Measurements from ENCODE around the gene OR4M2. TPM values are rescaled to one million over a fixed set of nuclear protein-coding genes. Genes with fewer than 3 reads are reported as not detected.
A peak's percentile ranks its signal among the peaks of the same experiment; 100 is the strongest.
"Not testable (repeated sequence)": the region's sequence is repeated elsewhere in the genome, so short reads cannot be mapped to it uniquely, and the experiment has no call there.

The OR4M2 gene
- total RNA-seq (not detected), polyA plus RNA-seq (not detected)
- long read RNA-seq, donor 1, result 0 reads
- long read RNA-seq, donor 2, result 0 reads
- long read RNA-seq, donor 3, result 0 reads

- ATAC-seq; H3K27me3 ChIP-seq; H3K4me1 ChIP-seq; H3K36me3 ChIP-seq; H3K27ac ChIP-seq; H3K9me3 ChIP-seq; intact Hi-C loops (cut with DNase I); H3K4me3 ChIP-seq; DNase-seq: not testable (repeated sequence)
- no CpG with 5 or more reads among the region's 2 CpGs for WGBS, 2 donors
Observed at GRCh38 chr15:22080227-22080626, at the start of gene OR4M2. OR4M2 (plus strand) TSS chr15:22080527; CDS start chr15:22080625, 98 bp downstream.

DNA sequence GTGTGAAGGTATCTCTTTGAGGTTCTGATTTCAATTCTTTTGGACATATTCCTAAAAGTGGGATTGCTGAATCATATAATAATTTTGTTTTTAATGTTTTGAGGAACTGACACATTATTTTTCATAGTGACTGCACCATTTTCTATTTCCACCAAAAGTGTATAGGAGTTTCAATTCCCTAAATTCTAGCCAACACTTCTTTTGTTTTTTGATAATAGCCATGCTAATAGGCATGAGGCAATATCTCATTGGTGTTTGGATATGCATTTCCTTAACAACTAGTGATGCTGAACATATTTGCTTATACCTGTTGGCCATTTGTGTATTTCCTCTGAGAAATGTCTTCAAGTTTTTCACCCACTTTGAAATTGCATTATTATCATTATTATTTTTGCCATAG, 11.1 kb upstream of the OR4M2 start:
- ATAC-seq; H3K4me3 ChIP-seq; H3K4me1 ChIP-seq; DNase-seq; H3K27me3 ChIP-seq; H3K27ac ChIP-seq; intact Hi-C loops (cut with DNase I); H3K36me3 ChIP-seq; H3K9me3 ChIP-seq: not testable (repeated sequence)

- H3K27ac ChIP-seq; H3K4me1 ChIP-seq; ATAC-seq; DNase-seq; H3K4me3 ChIP-seq; H3K27me3 ChIP-seq; H3K36me3 ChIP-seq; H3K9me3 ChIP-seq; intact Hi-C loops (cut with DNase I): not testable (repeated sequence)
- WGBS, 2 donors, result no CpG with 5 or more reads among the region's 3 CpGs
Observed at GRCh38 chr15:22081386-22081785, 1.1 kb downstream of the OR4M2 start.

- H3K4me3 ChIP-seq; ATAC-seq; H3K4me1 ChIP-seq; H3K36me3 ChIP-seq; H3K9me3 ChIP-seq; H3K27ac ChIP-seq; intact Hi-C loops (cut with DNase I); H3K27me3 ChIP-seq: not testable (repeated sequence)
- peak in 1 of 2 donors; percentile 3 for DNase-seq
- WGBS, 2 donors, result 66 to 83% methylated on average over 3 of the region's 16 CpGs
Observed at GRCh38 chr15:22098616-22099253, 18.4 kb downstream of the OR4M2 start.

GRCh38 chr15:22099289-22099891, 19.1 kb downstream of the OR4M2 start:
- H3K9me3 ChIP-seq; DNase-seq; H3K27ac ChIP-seq; H3K4me3 ChIP-seq; ATAC-seq; H3K36me3 ChIP-seq; intact Hi-C loops (cut with DNase I); H3K27me3 ChIP-seq; H3K4me1 ChIP-seq: not testable (repeated sequence)
- no CpG with 5 or more reads among the region's 17 CpGs for WGBS, 2 donors

DNA sequence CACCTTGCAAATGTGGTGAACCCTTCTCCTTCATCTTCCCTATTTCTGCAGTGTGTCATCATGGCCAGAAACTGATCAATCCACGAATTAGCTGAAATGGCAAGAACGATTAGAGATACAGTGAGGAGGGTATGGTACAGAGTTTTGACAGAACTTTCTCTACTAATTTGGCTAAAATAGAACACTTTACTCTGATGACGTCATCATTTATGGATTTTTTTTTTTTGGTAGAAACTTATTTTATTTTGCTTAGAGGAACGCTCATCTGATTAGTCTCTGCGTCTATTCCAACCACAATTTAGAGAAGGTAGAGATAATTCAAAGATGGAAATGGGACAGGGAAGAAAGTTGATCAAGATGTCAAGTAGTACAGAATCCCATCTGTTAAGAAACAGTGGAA, 41.7 kb downstream of the OR4M2 start:
- intact Hi-C loops (cut with DNase I); H3K4me3 ChIP-seq; H3K36me3 ChIP-seq; H3K27ac ChIP-seq; H3K9me3 ChIP-seq; DNase-seq; H3K27me3 ChIP-seq; ATAC-seq; H3K4me1 ChIP-seq: not testable (repeated sequence)
- 48 to 58% methylated on average over 5 of the region's 5 CpGs for WGBS, 2 donors

Other genes with a start within 250 kb of the OR4M2 start
- gene POTEB, start 202.8 kb upstream of the OR4M2 start, total RNA-seq, result not detected
- gene POTEB, start 202.8 kb upstream of the OR4M2 start, polyA plus RNA-seq, result not detected